Mammary epithelial cell (primary cell): Measurements from ENCODE around the gene TRIM51.

Experiments
- EZH2 ChIP-seq: IDR thresholded peaks from 2 replicates; pipeline ENCODE4 v1.6.1; 2012; ENCODE audit warnings: low read length, inconsistent platforms, borderline replicate concordance
- TF ChIP-seq, protein P1 (sequence below), 2 donors: IDR thresholded peaks in 1 of 2; conservative IDR thresholded peaks in 1 of 2; 2 replicates each; pipeline ENCODE4 v1.5.1; 2011 to 2012; ENCODE audit warnings: inconsistent platforms in 2 of 2, low read length in 2 of 2, mild to moderate bottlenecking in 2 of 2, control low read depth in 1 of 2, low read depth in 1 of 2; ENCODE audit not compliant: insufficient read depth in 1 of 2; ENCODE audit errors: extremely low read depth in 1 of 2

GRCh38 chr11:55936300-55936699 is 53.2 kb downstream of the TRIM51 start, which contains the start of gene OR5I1:
- TF ChIP-seq, protein P1, sequence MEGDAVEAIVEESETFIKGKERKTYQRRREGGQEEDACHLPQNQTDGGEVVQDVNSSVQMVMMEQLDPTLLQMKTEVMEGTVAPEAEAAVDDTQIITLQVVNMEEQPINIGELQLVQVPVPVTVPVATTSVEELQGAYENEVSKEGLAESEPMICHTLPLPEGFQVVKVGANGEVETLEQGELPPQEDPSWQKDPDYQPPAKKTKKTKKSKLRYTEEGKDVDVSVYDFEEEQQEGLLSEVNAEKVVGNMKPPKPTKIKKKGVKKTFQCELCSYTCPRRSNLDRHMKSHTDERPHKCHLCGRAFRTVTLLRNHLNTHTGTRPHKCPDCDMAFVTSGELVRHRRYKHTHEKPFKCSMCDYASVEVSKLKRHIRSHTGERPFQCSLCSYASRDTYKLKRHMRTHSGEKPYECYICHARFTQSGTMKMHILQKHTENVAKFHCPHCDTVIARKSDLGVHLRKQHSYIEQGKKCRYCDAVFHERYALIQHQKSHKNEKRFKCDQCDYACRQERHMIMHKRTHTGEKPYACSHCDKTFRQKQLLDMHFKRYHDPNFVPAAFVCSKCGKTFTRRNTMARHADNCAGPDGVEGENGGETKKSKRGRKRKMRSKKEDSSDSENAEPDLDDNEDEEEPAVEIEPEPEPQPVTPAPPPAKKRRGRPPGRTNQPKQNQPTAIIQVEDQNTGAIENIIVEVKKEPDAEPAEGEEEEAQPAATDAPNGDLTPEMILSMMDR (conservative IDR thresholded peaks at IDR 0.05 in 1 of 2, IDR thresholded peaks at IDR 0.05 in 1 of 2; ENCODE audit: extremely low read depth in 1 of 2, insufficient read depth in 1 of 2, low read depth in 1 of 2, low read length in 2 of 2), result no peak
- TF ChIP-seq EZH2, result no peak
